NCI-H524 treated with DMSO at 0.1 percent for 48 hours (cell line): Measurements from ENCODE around the gene KLF13.

ENCODE experiments used
- DNase-seq: peaks from one replicate; lab custom pipeline; 2025; lab: John Stamatoyannopoulos, UW

Gene KLF13

GRCh38 chr15:31362886-31363285 is 36.3 kb downstream of the KLF13 start:
- DNase-seq: no peak

GRCh38 chr15:31364301-31365031 is 37.8 kb downstream of the KLF13 start:
- no peak for DNase-seq

- no peak for DNase-seq
These were observed 38.5 kb downstream of the KLF13 start for GRCh38 chr15:31365032-31365654.

- no peak for DNase-seq
These were observed 39.1 kb downstream of the KLF13 start for GRCh38 chr15:31365655-31366127.

- DNase-seq: no peak
These were observed 39.6 kb downstream of the KLF13 start for GRCh38 chr15:31366169-31366734.

- DNase-seq: no peak
These were observed 40.5 kb downstream of the KLF13 start for GRCh38 chr15:31367021-31367729.

GRCh38 chr15:31367730-31368344 is 41.2 kb downstream of the KLF13 start:
- DNase-seq: no peak

- DNase-seq: no peak
These were observed 43.1 kb downstream of the KLF13 start for GRCh38 chr15:31369727-31370126.

- DNase-seq: no peak
These were observed 45.0 kb downstream of the KLF13 start for GRCh38 chr15:31371520-31372240.

GRCh38 chr15:31372635-31373091 is 46.0 kb downstream of the KLF13 start:
- no peak for DNase-seq

- DNase-seq: no peak
These were observed 46.6 kb downstream of the KLF13 start for GRCh38 chr15:31373096-31373865.

- DNase-seq: no peak
These were observed 47.3 kb downstream of the KLF13 start for GRCh38 chr15:31373970-31374369.

- DNase-seq: no peak
These were observed 47.9 kb downstream of the KLF13 start for GRCh38 chr15:31374489-31374888.

- no peak for DNase-seq
These were observed 48.4 kb downstream of the KLF13 start for GRCh38 chr15:31374986-31375385.

GRCh38 chr15:31375772-31376171 is 49.1 kb downstream of the KLF13 start:
- no peak for DNase-seq

GRCh38 chr15:31376511-31376910 is 49.9 kb downstream of the KLF13 start:
- DNase-seq: no peak

GRCh38 chr15:31377030-31377429 is 50.4 kb downstream of the KLF13 start:
- DNase-seq: no peak

GRCh38 chr15:31378363-31378903 is 51.8 kb downstream of the KLF13 start:
- no peak for DNase-seq

GRCh38 chr15:31379042-31379441 is 52.4 kb downstream of the KLF13 start:
- no peak for DNase-seq

GRCh38 chr15:31379577-31379976 is 52.9 kb downstream of the KLF13 start:
- no peak for DNase-seq
